Neural crest cell (in vitro differentiated cells): ENCODE measurements around the gene LSR. TPM values are rescaled to one million over a fixed set of nuclear protein-coding genes. Genes with fewer than 3 reads are reported as not detected.
"Not testable (repeated sequence)": the region's sequence is repeated elsewhere in the genome, so short reads cannot be mapped to it uniquely, and the experiment has no call there.

ENCODE experiments used
- DNase-seq: peaks from one replicate; pipeline ENCODE4 v3.0.0; 2021; ENCODE audit warnings: low read depth, mixed read lengths, low spot score
- H3K27ac Mint-ChIP-seq: one replicate; pipeline ENCODE4 v1.8.0; 2021; ENCODE audit warnings: mild to moderate bottlenecking, mixed read lengths; ENCODE audit not compliant: unreplicated experiment
- H3K27me3 Mint-ChIP-seq: 2 replicates; pipeline ENCODE4 v1.8.0; 2021; ENCODE audit warnings: low read depth, mild to moderate bottlenecking, mixed read lengths
- H3K36me3 Mint-ChIP-seq: 2 replicates; pipeline ENCODE4 v1.8.0; 2021; ENCODE audit warnings: low read depth, mild to moderate bottlenecking, mixed read lengths
- H3K4me1 Mint-ChIP-seq: 2 replicates; pipeline ENCODE4 v1.8.0; 2021; ENCODE audit warnings: mixed read lengths
- H3K4me3 Mint-ChIP-seq: one replicate; pipeline ENCODE4 v1.8.0; 2021; ENCODE audit warnings: mild to moderate bottlenecking, mixed read lengths
- H3K9me3 Mint-ChIP-seq: 2 replicates; pipeline ENCODE4 v1.8.0; 2021; ENCODE audit warnings: mixed read lengths
- CTCF ChIP-seq: fragments of 200-600 bp; sonication (generic); conservative IDR thresholded peaks from 2 replicates; pipeline ENCODE4 v1.5.0; 2021; ENCODE audit warnings: antibody characterized with exemption, mild to moderate bottlenecking
- total RNA-seq: library from RNA; stranded (reverse); gene quantifications from 2 replicates; pipeline ENCODE4 v1.2.1, GENCODE V29; 2021

The LSR gene
- total RNA-seq, 1 donor from 2014 or later = 3.5 TPM

DNA sequence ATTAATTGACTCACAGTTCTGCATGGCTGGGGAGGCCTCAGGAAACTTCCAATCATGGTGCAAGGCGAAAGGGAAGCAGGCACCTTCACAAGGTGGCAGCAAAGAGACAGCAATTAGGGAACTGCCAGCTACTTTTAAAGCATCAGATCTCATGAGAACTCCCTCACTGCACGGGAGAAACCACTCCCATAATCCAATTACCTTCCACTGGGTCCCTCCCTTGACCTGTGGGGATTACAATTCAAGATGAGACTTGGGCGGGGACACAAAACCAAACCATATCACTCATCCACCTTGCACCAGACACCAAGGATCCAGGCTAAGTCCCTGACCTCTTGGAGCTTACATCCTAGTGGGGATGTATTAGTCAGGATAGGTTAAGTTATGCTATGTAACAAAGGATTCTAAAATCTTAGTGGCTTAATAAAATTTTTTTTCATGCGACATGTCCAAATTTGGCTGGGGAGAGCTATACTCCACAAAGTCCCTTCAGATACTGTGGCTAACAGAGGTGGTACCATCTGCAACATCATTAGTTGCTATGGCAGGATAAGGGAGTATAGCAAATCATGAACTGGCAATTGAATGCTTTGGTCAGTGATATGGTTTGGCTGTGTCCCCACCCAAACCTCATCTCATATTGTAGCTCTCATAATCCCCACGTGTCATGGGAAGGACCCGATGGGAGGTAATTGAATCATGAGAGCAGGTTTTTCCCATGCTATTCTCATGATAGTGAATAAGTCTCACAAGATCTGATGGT, 12.0 kb upstream of the LSR start:
- no peak overlapping the region for H3K27ac Mint-ChIP-seq
- peaks cover 5% of the 10 kb centered on the region for H3K36me3 Mint-ChIP-seq
- peaks cover 53% of the 10 kb centered on the region for H3K27me3 Mint-ChIP-seq
- peaks cover 18% of the 10 kb centered on the region for H3K9me3 Mint-ChIP-seq
- H3K4me3 Mint-ChIP-seq = no peak overlapping the region
- DNase-seq = no peak
- TF ChIP-seq CTCF = no peak
- no peaks in the 10 kb centered on the region for H3K4me1 Mint-ChIP-seq

DNA sequence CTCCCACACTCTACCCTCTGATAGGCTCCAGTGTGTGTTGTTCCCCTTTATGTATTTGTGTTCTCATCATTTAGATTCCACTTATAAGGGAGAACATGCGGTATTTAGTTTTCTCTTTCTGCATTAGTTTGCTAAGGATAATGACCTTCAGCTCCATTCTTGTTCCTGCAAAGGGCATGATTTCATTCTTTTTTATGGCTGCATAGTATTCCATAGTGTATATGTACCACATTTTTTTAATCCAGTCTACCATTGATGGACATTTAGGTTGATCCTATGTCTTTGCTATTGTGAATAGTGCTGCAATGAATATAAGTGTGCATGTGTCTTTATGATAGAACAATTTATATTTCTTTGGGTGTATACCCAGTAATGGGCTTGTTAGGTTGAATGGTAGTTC, 9.2 kb upstream of the LSR start:
- not testable (repeated sequence) for H3K27ac Mint-ChIP-seq, DNase-seq, H3K36me3 Mint-ChIP-seq, H3K4me3 Mint-ChIP-seq, H3K4me1 Mint-ChIP-seq
- Mint-ChIP-seq H3K27me3 (peaks cover 63% of the 10 kb centered on the region), H3K9me3 (peaks cover 25% of the 10 kb centered on the region)

DNA sequence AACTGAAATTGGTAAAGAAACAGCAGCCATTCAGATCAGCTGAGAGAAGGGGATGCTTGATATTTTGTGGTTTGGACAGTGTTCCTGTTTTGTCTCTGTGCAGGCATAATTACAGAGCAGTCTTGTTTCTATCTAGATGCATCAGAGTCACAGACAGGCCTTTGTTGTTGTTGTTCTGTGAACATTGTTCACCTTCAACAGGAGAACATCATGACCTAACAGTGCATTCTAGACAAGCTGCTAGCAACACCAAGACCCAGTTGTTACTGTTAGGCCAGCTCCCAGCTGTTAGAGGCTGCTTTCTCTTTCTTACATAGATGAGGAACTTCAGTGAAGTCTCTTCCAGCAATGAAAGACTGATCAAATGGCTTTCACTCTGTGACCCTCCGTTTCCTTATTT, 8.5 kb upstream of the LSR start:
- Mint-ChIP-seq H3K4me3 (no peak overlapping the region), H3K4me1 (no peaks in the 10 kb centered on the region), H3K36me3 (peaks cover 7% of the 10 kb centered on the region), H3K27me3 (peaks cover 66% of the 10 kb centered on the region), H3K27ac (no peak overlapping the region), H3K9me3 (peaks cover 27% of the 10 kb centered on the region)
- DNase-seq = no peak
- TF ChIP-seq CTCF = no peak

DNA sequence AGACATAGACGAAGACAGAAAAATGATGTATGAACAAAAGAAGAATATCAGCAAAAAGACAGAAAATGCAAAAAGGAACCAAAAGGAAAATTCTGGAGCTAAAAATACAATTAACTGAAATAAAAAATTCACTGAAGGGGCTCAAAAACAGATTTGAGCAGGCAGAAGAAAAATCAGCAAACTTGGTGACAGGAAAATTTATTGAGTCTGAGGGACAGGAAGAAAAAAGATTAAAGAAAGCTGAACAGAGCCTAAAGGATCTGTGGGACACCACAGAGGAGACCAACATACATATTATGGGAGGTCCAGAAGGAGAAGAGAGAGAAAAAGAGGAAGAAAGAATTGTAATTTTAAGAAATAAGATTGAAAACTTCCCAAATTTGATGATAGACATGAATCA, 7.4 kb upstream of the LSR start:
- Mint-ChIP-seq H3K36me3 (peaks cover 7% of the 10 kb centered on the region), H3K4me3 (no peak overlapping the region), H3K27ac (no peak overlapping the region), H3K4me1 (no peaks in the 10 kb centered on the region), H3K27me3 (peaks cover 76% of the 10 kb centered on the region), H3K9me3 (peaks cover 30% of the 10 kb centered on the region)
- no peak for TF ChIP-seq CTCF
- no peak for DNase-seq

- Mint-ChIP-seq H3K4me3 (no peak overlapping the region), H3K27ac (no peak overlapping the region), H3K36me3 (peaks cover 6% of the 10 kb centered on the region), H3K27me3 (peaks cover 91% of the 10 kb centered on the region), H3K9me3 (peaks cover 16% of the 10 kb centered on the region), H3K4me1 (peaks cover 20% of the 10 kb centered on the region)
- DNase-seq = no peak
- no peak for TF ChIP-seq CTCF
Measured at GRCh38 chr19:35246466-35247092, 2.2 kb upstream of the LSR start.
